Progenitor cell of endocrine pancreas (in vitro differentiated cells): ENCODE measurements around the gene ATRIP. TPM values are rescaled to one million over a fixed set of nuclear protein-coding genes. Genes with fewer than 3 reads are reported as not detected.

Experiments used
- DNase-seq: peaks from one replicate; pipeline ENCODE4 v3.0.0; 2021; ENCODE audit warnings: low spot score; ENCODE audit not compliant: unreplicated experiment
- H3K27ac Mint-ChIP-seq: 2 replicates; pipeline ENCODE4 v1.8.0; 2021; ENCODE audit warnings: mild to moderate bottlenecking, moderate library complexity, mixed read lengths
- H3K27me3 Mint-ChIP-seq: 2 replicates; pipeline ENCODE4 v1.8.0; 2021; ENCODE audit warnings: mixed read lengths
- H3K36me3 Mint-ChIP-seq: 2 replicates; pipeline ENCODE4 v1.8.0; 2022; ENCODE audit warnings: mixed read lengths; ENCODE audit not compliant: insufficient read depth
- H3K4me1 Mint-ChIP-seq: 2 replicates; pipeline ENCODE4 v1.8.0; 2021; ENCODE audit warnings: low read depth, mixed read lengths
- H3K4me3 Mint-ChIP-seq: 2 replicates; pipeline ENCODE4 v1.8.0; 2021; ENCODE audit warnings: low read depth, mild to moderate bottlenecking, moderate library complexity, mixed read lengths
- H3K9me3 Mint-ChIP-seq: 2 replicates; pipeline ENCODE4 v1.8.0; 2021; ENCODE audit warnings: low read depth, mixed read lengths
- total RNA-seq: library from RNA; stranded (reverse); gene quantifications from 2 replicates; pipeline ENCODE4 v1.2.1, GENCODE V29; 2021
- TF ChIP-seq, protein P1 (sequence below): fragments of 200-600 bp; sonication (generic); IDR thresholded peaks from one replicate; pipeline ENCODE4 v1.5.0; 2021; ENCODE audit warnings: antibody characterized with exemption, mild to moderate bottlenecking; ENCODE audit not compliant: unreplicated experiment

ATRIP gene
- total RNA-seq, 1 donor from 2014 or later = 13.8 TPM

DNA sequence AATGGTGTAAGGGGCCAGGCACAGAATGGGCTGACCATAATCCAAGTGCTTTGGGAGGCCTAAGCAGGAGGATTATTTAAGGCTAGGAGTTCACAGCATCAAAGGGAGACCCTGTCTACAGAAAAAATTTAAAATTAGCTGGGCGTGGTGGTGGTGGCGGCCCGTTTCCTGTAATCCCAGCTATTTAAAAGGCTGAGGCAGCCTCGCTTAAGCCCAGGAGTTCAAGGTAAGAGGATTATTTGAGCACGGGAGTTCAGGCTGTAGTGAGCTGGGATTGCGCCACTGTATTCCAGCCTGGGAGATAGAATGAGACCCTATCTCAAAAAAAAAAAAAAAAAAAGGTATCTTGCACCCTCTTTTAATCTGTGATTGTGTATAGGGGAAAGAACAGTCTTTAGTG is 4.6 kb upstream of the ATRIP start:
- Mint-ChIP-seq H3K9me3 (no peaks in the 10 kb centered on the region), H3K27ac (peak overlapping the region; percentile 80), H3K4me3 (peak overlapping the region; percentile 93), H3K27me3 (no peaks in the 10 kb centered on the region), H3K36me3 (peaks cover 1% of the 10 kb centered on the region), H3K4me1 (peaks cover 24% of the 10 kb centered on the region)
- no peak for DNase-seq
- TF ChIP-seq, protein P1, sequence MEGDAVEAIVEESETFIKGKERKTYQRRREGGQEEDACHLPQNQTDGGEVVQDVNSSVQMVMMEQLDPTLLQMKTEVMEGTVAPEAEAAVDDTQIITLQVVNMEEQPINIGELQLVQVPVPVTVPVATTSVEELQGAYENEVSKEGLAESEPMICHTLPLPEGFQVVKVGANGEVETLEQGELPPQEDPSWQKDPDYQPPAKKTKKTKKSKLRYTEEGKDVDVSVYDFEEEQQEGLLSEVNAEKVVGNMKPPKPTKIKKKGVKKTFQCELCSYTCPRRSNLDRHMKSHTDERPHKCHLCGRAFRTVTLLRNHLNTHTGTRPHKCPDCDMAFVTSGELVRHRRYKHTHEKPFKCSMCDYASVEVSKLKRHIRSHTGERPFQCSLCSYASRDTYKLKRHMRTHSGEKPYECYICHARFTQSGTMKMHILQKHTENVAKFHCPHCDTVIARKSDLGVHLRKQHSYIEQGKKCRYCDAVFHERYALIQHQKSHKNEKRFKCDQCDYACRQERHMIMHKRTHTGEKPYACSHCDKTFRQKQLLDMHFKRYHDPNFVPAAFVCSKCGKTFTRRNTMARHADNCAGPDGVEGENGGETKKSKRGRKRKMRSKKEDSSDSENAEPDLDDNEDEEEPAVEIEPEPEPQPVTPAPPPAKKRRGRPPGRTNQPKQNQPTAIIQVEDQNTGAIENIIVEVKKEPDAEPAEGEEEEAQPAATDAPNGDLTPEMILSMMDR = no peak

DNA sequence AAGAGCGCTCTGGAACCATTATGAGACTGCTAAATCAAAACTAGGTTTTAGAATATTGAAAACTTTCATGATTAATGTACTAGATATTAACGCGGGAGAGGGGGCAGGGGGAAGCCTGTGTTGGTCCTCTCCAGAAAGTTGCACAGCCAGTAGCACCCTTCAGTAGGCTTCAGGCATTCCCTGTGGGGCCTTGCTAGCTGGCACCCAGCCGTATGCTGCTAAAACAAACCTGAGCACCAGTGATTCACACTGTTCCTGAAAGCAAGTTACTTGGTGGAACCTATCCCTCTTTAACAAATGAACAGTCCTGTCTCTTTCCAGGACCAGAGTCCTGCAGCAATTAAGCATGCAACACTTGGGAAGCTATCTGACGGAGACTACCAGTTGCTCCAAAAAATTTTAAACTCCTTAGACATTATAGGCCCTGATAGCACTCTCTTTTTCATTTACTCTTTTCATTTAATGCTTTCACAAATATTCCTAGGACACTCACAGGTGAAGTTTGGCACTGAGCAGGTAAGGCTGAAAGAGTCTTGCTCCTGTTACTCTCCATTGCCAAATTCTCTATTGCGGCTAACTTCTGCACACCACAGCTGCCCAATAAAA is 1.2 kb upstream of the ATRIP start:
- peaks cover 1% of the 10 kb centered on the region for H3K36me3 Mint-ChIP-seq
- DNase-seq = no peak
- peak overlapping the region; percentile 83 for H3K4me3 Mint-ChIP-seq
- TF ChIP-seq, protein P1 = no peak
- peaks cover 29% of the 10 kb centered on the region for H3K4me1 Mint-ChIP-seq
- H3K27me3 Mint-ChIP-seq = no peaks in the 10 kb centered on the region
- H3K9me3 Mint-ChIP-seq = no peaks in the 10 kb centered on the region
- peak overlapping the region; percentile 47 for H3K27ac Mint-ChIP-seq

DNA sequence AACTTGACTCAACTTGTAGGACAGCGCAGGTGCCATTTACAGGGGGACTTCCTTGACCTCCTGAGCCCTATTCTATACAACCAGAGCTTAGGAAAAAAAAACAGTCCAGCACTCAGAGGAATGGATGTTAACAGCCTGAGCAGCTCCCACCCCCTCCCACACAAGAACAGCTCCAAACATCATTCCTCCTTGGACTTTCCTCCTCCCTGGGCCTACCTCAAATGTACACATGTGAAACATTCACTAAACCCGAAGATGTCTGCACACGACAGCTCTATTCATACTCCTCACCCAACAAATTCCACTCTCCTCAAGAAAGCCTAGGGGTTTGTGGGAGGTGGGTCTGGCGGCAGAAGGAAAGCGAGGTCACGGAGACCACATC is 503 bp upstream of the ATRIP start:
- H3K27me3 Mint-ChIP-seq = no peaks in the 10 kb centered on the region
- no peak for DNase-seq
- TF ChIP-seq, protein P1 = no peak
- peak overlapping the region; percentile 83 for H3K4me3 Mint-ChIP-seq
- H3K36me3 Mint-ChIP-seq = peaks cover 1% of the 10 kb centered on the region
- no peaks in the 10 kb centered on the region for H3K9me3 Mint-ChIP-seq
- H3K4me1 Mint-ChIP-seq = peaks cover 29% of the 10 kb centered on the region
- peak overlapping the region; percentile 88 for H3K27ac Mint-ChIP-seq

DNA sequence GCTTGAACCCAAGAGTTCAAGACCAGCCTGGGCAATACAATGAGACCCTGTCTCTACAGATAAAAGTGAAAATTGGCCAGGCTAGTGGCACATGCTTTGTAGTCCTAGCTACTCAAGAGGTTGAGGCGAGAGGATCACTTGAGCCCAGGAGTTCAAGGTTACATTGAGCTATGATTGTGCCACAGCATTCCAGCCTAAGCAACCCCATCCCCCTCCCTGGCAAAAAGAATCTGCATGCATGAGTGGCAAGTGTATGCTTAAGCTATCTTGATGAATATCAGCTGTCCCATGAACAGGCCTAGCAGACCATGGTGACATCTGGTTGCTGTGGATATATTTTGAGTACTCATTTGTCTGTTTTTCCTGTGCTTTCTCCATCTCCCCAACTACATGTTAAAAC is 4.7 kb downstream of the ATRIP start:
- no peak overlapping the region for H3K4me3 Mint-ChIP-seq
- TF ChIP-seq, protein P1 = no peak
- H3K4me1 Mint-ChIP-seq = peaks cover 16% of the 10 kb centered on the region
- DNase-seq = no peak
- H3K27ac Mint-ChIP-seq = no peak overlapping the region
- no peaks in the 10 kb centered on the region for H3K9me3 Mint-ChIP-seq
- H3K36me3 Mint-ChIP-seq = peaks cover 6% of the 10 kb centered on the region
- H3K27me3 Mint-ChIP-seq = no peaks in the 10 kb centered on the region

DNA sequence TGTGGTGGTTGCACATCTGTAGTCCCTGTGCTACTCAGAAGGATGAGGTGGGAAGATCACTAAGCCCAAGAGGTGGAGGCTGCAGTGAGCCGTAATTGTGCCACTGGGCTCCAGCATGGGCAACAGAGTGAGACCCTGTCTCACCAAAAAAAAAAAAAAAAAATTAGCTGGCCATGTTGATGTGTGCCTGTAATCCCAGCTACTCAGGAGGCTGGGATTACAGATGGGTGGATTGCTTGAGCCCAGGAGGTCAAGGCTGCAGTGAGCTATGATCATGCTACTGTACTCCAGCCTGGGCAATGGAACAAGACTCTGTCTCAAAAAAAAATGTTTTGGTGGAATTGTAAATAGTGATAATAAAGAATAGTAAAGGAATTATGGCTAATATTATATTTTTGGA is 9.9 kb downstream of the ATRIP start:
- Mint-ChIP-seq H3K4me1 (no peaks in the 10 kb centered on the region), H3K4me3 (no peak overlapping the region), H3K27me3 (no peaks in the 10 kb centered on the region), H3K36me3 (peaks cover 7% of the 10 kb centered on the region), H3K27ac (no peak overlapping the region), H3K9me3 (no peaks in the 10 kb centered on the region)
- no peak for DNase-seq
- TF ChIP-seq, protein P1 = no peak
